MG63 (cell line): ENCODE results near the gene SERPINA3. TPM values are rescaled to one million over a fixed set of nuclear protein-coding genes. Genes with fewer than 3 reads are reported as not detected.
A peak's percentile ranks its signal among the peaks of the same experiment; 100 is the strongest.

ENCODE experiments used
- DNase-seq: peaks from one replicate; pipeline ENCODE4 v3.0.0-alpha.2; 2020
- H3K27me3 ChIP-seq: fragments of 250-450 bp; sonication (Bioruptor Pico); 2 replicates; pipeline ENCODE4 v1.5.1; 2020; ENCODE audit warnings: mild to moderate bottlenecking, moderate library complexity
- H3K36me3 ChIP-seq: fragments of 250-450 bp; sonication (Bioruptor Pico); 2 replicates; pipeline ENCODE4 v1.5.1; 2020; ENCODE audit warnings: mild to moderate bottlenecking, moderate library complexity
- H3K4me3 ChIP-seq: fragments of 250-450 bp; sonication (Bioruptor Pico); 2 replicates; pipeline ENCODE4 v1.5.1; 2020; ENCODE audit warnings: mild to moderate bottlenecking, moderate library complexity
- H3K9me3 ChIP-seq: fragments of 250-450 bp; sonication (Bioruptor Pico); 2 replicates; pipeline ENCODE4 v1.5.1; 2020; ENCODE audit warnings: mild to moderate bottlenecking, moderate library complexity
- total RNA-seq: library from RNA; depleted of rRNA; stranded (reverse); fragments of >200 nt; shearing (Covaris generic); gene quantifications from 2 replicates; pipeline ENCODE4 v1.2.3, GENCODE V29; 2014; ENCODE audit warnings: low replicate concordance

The SERPINA3 gene
- total RNA-seq, 1 experiment from 2014 or later = not detected

GRCh38 chr14:94650806-94651805 is 38.9 kb downstream of the SERPINA3 start:
- Histone ChIP-seq H3K4me3 (no peak overlapping the region), H3K27me3 (no peaks in the 10 kb centered on the region), H3K9me3 (no peaks in the 10 kb centered on the region; the same call in 1 of the 2 replicates), H3K36me3 (no peaks in the 10 kb centered on the region)
- no peak for DNase-seq

- no peak for DNase-seq
- no peaks in the 10 kb centered on the region for H3K9me3 ChIP-seq
- H3K27me3 ChIP-seq = no peaks in the 10 kb centered on the region
- H3K36me3 ChIP-seq = no peaks in the 10 kb centered on the region
- no peak overlapping the region for H3K4me3 ChIP-seq
These were observed 41.1 kb downstream of the SERPINA3 start for GRCh38 chr14:94653321-94653720.

- no peaks in the 10 kb centered on the region for H3K36me3 ChIP-seq
- no peak overlapping the region for H3K4me3 ChIP-seq
- no peaks in the 10 kb centered on the region for H3K27me3 ChIP-seq
- DNase-seq = no peak
- H3K9me3 ChIP-seq = no peaks in the 10 kb centered on the region
These were observed 42.1 kb downstream of the SERPINA3 start for GRCh38 chr14:94654071-94654861.

GRCh38 chr14:94655169-94655710 is 43.0 kb downstream of the SERPINA3 start:
- H3K27me3 ChIP-seq = no peaks in the 10 kb centered on the region
- H3K36me3 ChIP-seq = no peaks in the 10 kb centered on the region
- no peaks in the 10 kb centered on the region for H3K9me3 ChIP-seq
- DNase-seq = no peak
- no peak overlapping the region for H3K4me3 ChIP-seq

- no peaks in the 10 kb centered on the region for H3K27me3 ChIP-seq
- H3K36me3 ChIP-seq = no peaks in the 10 kb centered on the region
- DNase-seq = no peak
- H3K4me3 ChIP-seq = no peak overlapping the region
- H3K9me3 ChIP-seq = no peaks in the 10 kb centered on the region
These were observed 43.9 kb downstream of the SERPINA3 start for GRCh38 chr14:94656043-94656442.

GRCh38 chr14:94659256-94659655 is 47.1 kb downstream of the SERPINA3 start:
- Histone ChIP-seq H3K27me3 (no peaks in the 10 kb centered on the region), H3K4me3 (no peak overlapping the region), H3K9me3 (no peaks in the 10 kb centered on the region), H3K36me3 (no peaks in the 10 kb centered on the region)
- no peak for DNase-seq

- no peaks in the 10 kb centered on the region for H3K9me3 ChIP-seq
- no peaks in the 10 kb centered on the region for H3K36me3 ChIP-seq
- DNase-seq = no peak
- H3K4me3 ChIP-seq = no peak overlapping the region
- H3K27me3 ChIP-seq = no peaks in the 10 kb centered on the region
These were observed 47.7 kb downstream of the SERPINA3 start for GRCh38 chr14:94659901-94660300.

GRCh38 chr14:94660306-94660946 is 48.2 kb downstream of the SERPINA3 start:
- Histone ChIP-seq H3K4me3 (no peak overlapping the region), H3K27me3 (no peaks in the 10 kb centered on the region), H3K36me3 (no peaks in the 10 kb centered on the region), H3K9me3 (no peaks in the 10 kb centered on the region)
- no peak for DNase-seq

GRCh38 chr14:94663538-94663937 is 51.3 kb downstream of the SERPINA3 start:
- Histone ChIP-seq H3K27me3 (no peaks in the 10 kb centered on the region), H3K4me3 (no peak overlapping the region), H3K36me3 (no peaks in the 10 kb centered on the region), H3K9me3 (no peaks in the 10 kb centered on the region)
- no peak for DNase-seq

GRCh38 chr14:94663965-94664704 is 51.9 kb downstream of the SERPINA3 start:
- no peak for DNase-seq
- Histone ChIP-seq H3K27me3 (no peaks in the 10 kb centered on the region), H3K9me3 (no peaks in the 10 kb centered on the region), H3K4me3 (no peak overlapping the region), H3K36me3 (no peaks in the 10 kb centered on the region)

GRCh38 chr14:94665121-94665520 is 52.9 kb downstream of the SERPINA3 start:
- H3K4me3 ChIP-seq = no peak overlapping the region
- no peaks in the 10 kb centered on the region for H3K36me3 ChIP-seq
- H3K9me3 ChIP-seq = no peaks in the 10 kb centered on the region
- peak; percentile 45 for DNase-seq
- no peaks in the 10 kb centered on the region for H3K27me3 ChIP-seq

GRCh38 chr14:94665544-94665943 is 53.4 kb downstream of the SERPINA3 start:
- H3K36me3 ChIP-seq = no peaks in the 10 kb centered on the region
- DNase-seq = no peak

GRCh38 chr14:94670692-94671285 is 58.6 kb downstream of the SERPINA3 start:
- no peak overlapping the region for H3K4me3 ChIP-seq
- H3K36me3 ChIP-seq = no peaks in the 10 kb centered on the region
- no peaks in the 10 kb centered on the region for H3K9me3 ChIP-seq
- DNase-seq = no peak
- H3K27me3 ChIP-seq = no peaks in the 10 kb centered on the region

More at GRCh38 chr14:94665544-94665943, 53.4 kb downstream of the SERPINA3 start:
- Histone ChIP-seq H3K4me3 (no peak overlapping the region), H3K9me3 (no peaks in the 10 kb centered on the region), H3K27me3 (no peaks in the 10 kb centered on the region)

GRCh38 chr14:94671870-94672444 is 59.8 kb downstream of the SERPINA3 start:
- Histone ChIP-seq H3K9me3 (no peaks in the 10 kb centered on the region), H3K36me3 (no peaks in the 10 kb centered on the region), H3K27me3 (no peaks in the 10 kb centered on the region), H3K4me3 (no peak overlapping the region)
- no peak for DNase-seq

GRCh38 chr14:94673071-94673470 is 60.9 kb downstream of the SERPINA3 start:
- no peak for DNase-seq
- no peaks in the 10 kb centered on the region for H3K27me3 ChIP-seq
- no peaks in the 10 kb centered on the region for H3K36me3 ChIP-seq
- no peak overlapping the region for H3K4me3 ChIP-seq
- H3K9me3 ChIP-seq = no peaks in the 10 kb centered on the region
